Tibial nerve (tissue), 4 donors: ENCODE data around the gene DHRSX.

Experiments
- EP300 ChIP-seq, 2 donors: sonication (generic); formaldehyde crosslinking; IDR thresholded peaks; one replicate each; pipeline ENCODE4 v1.6.1; 2017; ENCODE audit warnings: antibody characterized with exemption in 2 of 2, mild to moderate bottlenecking in 1 of 2
- POLR2A ChIP-seq, 2 donors: fragments of 450-650 bp; IDR thresholded peaks; one replicate each; pipeline ENCODE4 v1.6.1; 2017; ENCODE audit warnings: antibody characterized with exemption in 2 of 2, mild to moderate bottlenecking in 2 of 2, moderate library complexity in 2 of 2
- TF ChIP-seq, protein P1 (sequence below), 5 experiments: fragments of 200-600 bp in 3 of 5; fragments of 450-650 bp in 2 of 5; sonication (generic) in 3 of 5; IDR thresholded peaks; one replicate each; pipeline ENCODE4 v1.5.1; 2016 to 2019; ENCODE audit warnings: antibody characterized with exemption in 5 of 5, mild to moderate bottlenecking in 3 of 5, moderate library complexity in 2 of 5

- TF ChIP-seq, protein P1, sequence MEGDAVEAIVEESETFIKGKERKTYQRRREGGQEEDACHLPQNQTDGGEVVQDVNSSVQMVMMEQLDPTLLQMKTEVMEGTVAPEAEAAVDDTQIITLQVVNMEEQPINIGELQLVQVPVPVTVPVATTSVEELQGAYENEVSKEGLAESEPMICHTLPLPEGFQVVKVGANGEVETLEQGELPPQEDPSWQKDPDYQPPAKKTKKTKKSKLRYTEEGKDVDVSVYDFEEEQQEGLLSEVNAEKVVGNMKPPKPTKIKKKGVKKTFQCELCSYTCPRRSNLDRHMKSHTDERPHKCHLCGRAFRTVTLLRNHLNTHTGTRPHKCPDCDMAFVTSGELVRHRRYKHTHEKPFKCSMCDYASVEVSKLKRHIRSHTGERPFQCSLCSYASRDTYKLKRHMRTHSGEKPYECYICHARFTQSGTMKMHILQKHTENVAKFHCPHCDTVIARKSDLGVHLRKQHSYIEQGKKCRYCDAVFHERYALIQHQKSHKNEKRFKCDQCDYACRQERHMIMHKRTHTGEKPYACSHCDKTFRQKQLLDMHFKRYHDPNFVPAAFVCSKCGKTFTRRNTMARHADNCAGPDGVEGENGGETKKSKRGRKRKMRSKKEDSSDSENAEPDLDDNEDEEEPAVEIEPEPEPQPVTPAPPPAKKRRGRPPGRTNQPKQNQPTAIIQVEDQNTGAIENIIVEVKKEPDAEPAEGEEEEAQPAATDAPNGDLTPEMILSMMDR (IDR thresholded peaks at IDR 0.05) = no peak
- TF ChIP-seq POLR2A (IDR thresholded peaks at IDR 0.05) (no peak), EP300 (IDR thresholded peaks at IDR 0.05) (no peak)
Observed at GRCh38 chrX:2434270-2435163, 66.3 kb downstream of the DHRSX start.
